ACC112 (cell line): ENCODE data around the gene CFAP68.
A peak's percentile ranks its signal among the peaks of the same experiment; 100 is the strongest.

Experiments used
- H2AFZ ChIP-seq: fragments of 200-600 bp; sonication (generic); one replicate; pipeline ENCODE4 v1.6.0; 2017; ENCODE audit warnings: antibody characterized with exemption, low read length; ENCODE audit not compliant: unreplicated experiment
- H3K27ac ChIP-seq: fragments of 200-600 bp; sonication (generic); 2 replicates; pipeline ENCODE4 v1.5.1; 2014; ENCODE audit warnings: low read depth, mild to moderate bottlenecking, antibody characterized with exemption, low read length, moderate library complexity
- H3K27me3 ChIP-seq: fragments of 200-600 bp; sonication (generic); 2 replicates; pipeline ENCODE4 v1.6.1; 2014; ENCODE audit warnings: mild to moderate bottlenecking, antibody characterized with exemption, low read length, moderate library complexity, mixed read lengths; ENCODE audit not compliant: insufficient read depth
- H3K36me3 ChIP-seq: fragments of 200-600 bp; sonication (generic); 2 replicates; pipeline ENCODE4 v1.6.1; 2016; ENCODE audit warnings: mild to moderate bottlenecking, antibody characterized with exemption, low read length, moderate library complexity, mixed read lengths; ENCODE audit not compliant: insufficient read depth
- H3K4me1 ChIP-seq: fragments of 200-600 bp; sonication (generic); one replicate; pipeline ENCODE4 v1.6.1; 2016; ENCODE audit warnings: low read length, mixed read lengths; ENCODE audit not compliant: insufficient read depth, unreplicated experiment, control insufficient read depth
- H3K4me3 ChIP-seq: fragments of 200-600 bp; sonication (generic); 2 replicates; pipeline ENCODE4 v1.5.1; 2014; ENCODE audit warnings: mild to moderate bottlenecking, low read depth, low read length
- H3K79me2 ChIP-seq: fragments of 200-600 bp; sonication (generic); one replicate; pipeline ENCODE4 v1.6.0; 2016; ENCODE audit warnings: low read length; ENCODE audit not compliant: control insufficient read depth, unreplicated experiment, insufficient read depth

The CFAP68 gene

GRCh38 chr11:111908639-111909305, 29.4 kb downstream of the CFAP68 start:
- Histone ChIP-seq H3K27me3 (no peaks in the 10 kb centered on the region), H3K27ac (no peak overlapping the region), H3K36me3 (0 out of 2 replicates have a peak, but pooled peaks cover 5% of the 10 kb centered on the region), H3K4me3 (no peak overlapping the region), H2AFZ (no peak overlapping the region), H3K4me1 (peaks cover 34% of the 10 kb centered on the region), H3K79me2 (peaks cover 10% of the 10 kb centered on the region)

- peaks cover 14% of the 10 kb centered on the region for H3K79me2 ChIP-seq
- 0 out of 2 replicates have a peak, but pooled peaks cover 5% of the 10 kb centered on the region for H3K36me3 ChIP-seq
- no peak overlapping the region for H2AFZ ChIP-seq
- H3K4me1 ChIP-seq = peaks cover 40% of the 10 kb centered on the region
- H3K27me3 ChIP-seq = no peaks in the 10 kb centered on the region
- no peak overlapping the region for H3K4me3 ChIP-seq
- H3K27ac ChIP-seq = no peak overlapping the region
These were observed 30.0 kb downstream of the CFAP68 start for GRCh38 chr11:111909378-111909777.

- peaks cover 17% of the 10 kb centered on the region for H3K79me2 ChIP-seq
- peaks cover 46% of the 10 kb centered on the region for H3K4me1 ChIP-seq
- no peaks in the 10 kb centered on the region for H3K27me3 ChIP-seq
- peak overlapping the region; percentile 73 for H3K4me3 ChIP-seq
- H3K27ac ChIP-seq = peak overlapping the region; percentile 78
- 0 out of 2 replicates have a peak, but pooled peaks cover 5% of the 10 kb centered on the region for H3K36me3 ChIP-seq
- no peak overlapping the region for H2AFZ ChIP-seq
These were observed 31.6 kb downstream of the CFAP68 start for GRCh38 chr11:111910676-111911562.

GRCh38 chr11:111911563-111912401, 32.4 kb downstream of the CFAP68 start, which contains the start of gene CRYAB:
Gene CRYAB (minus strand): TSS chr11:111911770. CDS start chr11:111911724, 46 bp downstream.
- no peaks in the 10 kb centered on the region for H3K27me3 ChIP-seq
- H2AFZ ChIP-seq = peak within 1 kb of the TSS; percentile 28
- peak within 1 kb of the TSS; percentile 78 for H3K27ac ChIP-seq
- 0 out of 2 replicates have a peak, but pooled peaks cover 5% of the 10 kb centered on the region for H3K36me3 ChIP-seq
- H3K4me3 ChIP-seq = peak within 1 kb of the TSS; percentile 73
- peaks cover 17% of the 10 kb centered on the region for H3K79me2 ChIP-seq
- H3K4me1 ChIP-seq = peaks cover 46% of the 10 kb centered on the region

- Histone ChIP-seq H3K36me3 (0 out of 2 replicates have a peak, but pooled peaks cover 5% of the 10 kb centered on the region), H3K4me1 (peaks cover 46% of the 10 kb centered on the region), H3K79me2 (peaks cover 17% of the 10 kb centered on the region), H3K4me3 (peak within 1 kb of the TSS; percentile 73), H3K27ac (peak within 1 kb of the TSS; percentile 78), H2AFZ (peak within 1 kb of the TSS; percentile 34), H3K27me3 (no peaks in the 10 kb centered on the region)
These were observed 33.2 kb downstream of the CFAP68 start, which contains the start of gene HSPB2 for GRCh38 chr11:111912535-111912934. Gene HSPB2 (plus strand): TSS chr11:111912734. CDS start chr11:111912830, 96 bp downstream.

- Histone ChIP-seq H3K79me2 (peaks cover 17% of the 10 kb centered on the region), H3K27ac (peak overlapping the region; percentile 78), H3K36me3 (0 out of 2 replicates have a peak, but pooled peaks cover 5% of the 10 kb centered on the region), H3K4me3 (peak overlapping the region; percentile 73), H2AFZ (peak overlapping the region; percentile 34), H3K4me1 (peaks cover 47% of the 10 kb centered on the region), H3K27me3 (no peaks in the 10 kb centered on the region)
These were observed 33.9 kb downstream of the CFAP68 start for GRCh38 chr11:111913031-111913861.

GRCh38 chr11:111913997-111914396, 34.7 kb downstream of the CFAP68 start:
- H3K27ac ChIP-seq = peak overlapping the region; percentile 78
- peak overlapping the region; percentile 73 for H3K4me3 ChIP-seq
- no peaks in the 10 kb centered on the region for H3K27me3 ChIP-seq
- no peaks in the 10 kb centered on the region for H3K36me3 ChIP-seq
- peak overlapping the region; percentile 39 for H2AFZ ChIP-seq
- peaks cover 49% of the 10 kb centered on the region for H3K4me1 ChIP-seq
- H3K79me2 ChIP-seq = peaks cover 17% of the 10 kb centered on the region

GRCh38 chr11:111916768-111917167, 37.4 kb downstream of the CFAP68 start:
- H3K79me2 ChIP-seq = peaks cover 14% of the 10 kb centered on the region
- peaks cover 35% of the 10 kb centered on the region for H3K4me1 ChIP-seq
- H3K27me3 ChIP-seq = no peaks in the 10 kb centered on the region
- no peak overlapping the region for H3K4me3 ChIP-seq
- H3K27ac ChIP-seq = no peak overlapping the region
- H3K36me3 ChIP-seq = no peaks in the 10 kb centered on the region
- H2AFZ ChIP-seq = no peak overlapping the region

GRCh38 chr11:111917312-111917711, 38.0 kb downstream of the CFAP68 start:
- no peak overlapping the region for H3K27ac ChIP-seq
- H3K79me2 ChIP-seq = peaks cover 14% of the 10 kb centered on the region
- H3K4me1 ChIP-seq = peaks cover 34% of the 10 kb centered on the region

More at GRCh38 chr11:111917312-111917711, 38.0 kb downstream of the CFAP68 start:
- Histone ChIP-seq H3K27me3 (no peaks in the 10 kb centered on the region), H3K36me3 (no peaks in the 10 kb centered on the region), H2AFZ (no peak overlapping the region), H3K4me3 (no peak overlapping the region)
